Effector CD4-positive, alpha-beta T cell (primary cell): ENCODE results near the gene SPATA32. TPM values are rescaled to one million over a fixed set of nuclear protein-coding genes. Genes with fewer than 3 reads are reported as not detected.
A peak's percentile ranks its signal among the peaks of the same experiment; 100 is the strongest.
"Not testable (repeated sequence)": the region's sequence is repeated elsewhere in the genome, so short reads cannot be mapped to it uniquely, and the experiment has no call there.

ENCODE experiments used
- DNase-seq: peaks from one replicate; pipeline ENCODE4 v3.0.0-alpha.2; 2020
- total RNA-seq: gene quantifications from one replicate; lab custom pipeline; 2026; lab: John Stamatoyannopoulos, UW

The SPATA32 gene, protein sequence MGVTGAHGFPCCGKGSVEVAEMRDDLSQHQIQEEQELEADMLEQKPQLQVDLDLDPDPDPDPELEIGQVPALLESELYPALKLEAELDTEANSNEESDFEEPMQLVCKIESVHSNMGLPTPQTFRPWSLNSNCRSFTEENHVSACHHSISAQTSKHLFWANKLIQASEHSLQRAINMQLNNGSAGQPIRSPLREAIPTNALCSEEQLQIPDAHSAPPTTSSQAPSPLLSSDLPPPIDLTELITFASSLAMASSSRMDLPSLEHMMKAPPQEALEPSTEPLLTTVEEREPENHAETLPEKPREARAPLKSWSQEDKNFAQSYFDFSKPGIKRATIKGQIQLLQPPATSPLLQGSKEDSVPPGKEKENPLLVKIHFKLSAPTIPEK
- not detected for total RNA-seq

DNA sequence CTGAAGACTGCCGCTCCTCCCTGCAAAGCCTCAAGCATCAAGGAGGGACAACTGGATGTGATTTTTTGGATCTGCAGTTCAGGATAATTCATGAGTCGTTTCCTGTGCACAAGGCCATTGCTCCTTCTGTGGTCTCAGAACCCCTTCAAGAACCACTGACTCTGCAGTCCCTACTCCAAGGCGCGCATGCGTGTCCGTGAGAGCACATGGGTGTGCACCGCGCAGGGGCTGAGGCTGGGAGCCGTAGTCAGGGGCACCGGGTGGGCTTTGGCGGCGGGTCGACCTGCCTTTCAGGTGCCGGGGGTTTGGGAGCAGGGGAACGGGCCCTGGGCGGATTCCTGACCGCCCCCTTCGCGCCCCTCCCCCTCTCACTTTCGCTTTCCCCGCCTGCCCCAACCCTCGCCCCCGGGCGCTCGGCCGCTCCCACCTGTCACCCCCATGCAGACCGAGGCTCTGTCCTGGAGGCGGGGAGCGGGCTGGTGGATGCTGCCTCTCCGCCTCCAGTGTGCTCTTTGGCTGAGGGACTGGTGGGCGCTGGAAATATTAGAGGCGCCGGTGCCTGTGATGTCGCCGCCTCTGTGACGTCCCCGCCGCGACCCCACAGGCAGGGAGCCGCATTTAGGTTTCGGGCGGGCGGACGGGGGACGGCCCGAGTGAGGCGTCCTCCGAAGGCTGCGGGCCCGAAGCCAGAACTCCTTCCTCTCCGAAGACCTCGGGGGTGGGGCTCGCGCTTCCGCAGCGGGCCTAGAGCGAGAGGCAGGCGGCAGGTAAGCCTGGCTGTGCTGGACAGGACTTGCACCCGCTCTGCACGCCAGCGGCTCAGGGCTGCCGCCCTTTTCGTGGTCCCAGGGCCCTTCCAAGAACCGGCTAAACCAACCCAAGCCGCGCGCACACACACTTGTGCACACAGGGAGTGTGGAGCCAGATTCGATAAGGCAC lies at the start of gene SPATA32:
Gene SPATA32 (minus strand): TSS at position 518 of the 939 bp plus-strand sequence. CDS start 78 bp downstream, at position 440.
- DNase-seq, result peak; percentile 44

DNA sequence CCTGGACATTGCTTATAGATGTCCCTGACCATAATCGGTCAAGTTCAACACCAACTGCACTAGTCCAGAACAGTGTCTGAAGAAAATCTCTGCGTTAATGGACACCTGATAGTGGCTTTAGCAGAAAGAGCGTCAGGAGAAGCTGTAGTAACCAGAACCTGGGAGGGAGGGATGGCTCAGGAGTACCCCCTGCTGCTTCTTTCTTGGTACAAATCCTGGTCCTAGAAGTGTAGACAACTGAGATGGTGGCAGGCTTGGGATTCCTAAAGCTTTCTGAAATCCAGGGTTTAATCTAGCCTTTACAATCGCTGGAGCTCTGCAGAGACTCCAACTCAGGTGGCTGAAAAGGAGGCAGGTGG lies 49.5 kb upstream of the SPATA32 start:
- DNase-seq, result no peak

DNA sequence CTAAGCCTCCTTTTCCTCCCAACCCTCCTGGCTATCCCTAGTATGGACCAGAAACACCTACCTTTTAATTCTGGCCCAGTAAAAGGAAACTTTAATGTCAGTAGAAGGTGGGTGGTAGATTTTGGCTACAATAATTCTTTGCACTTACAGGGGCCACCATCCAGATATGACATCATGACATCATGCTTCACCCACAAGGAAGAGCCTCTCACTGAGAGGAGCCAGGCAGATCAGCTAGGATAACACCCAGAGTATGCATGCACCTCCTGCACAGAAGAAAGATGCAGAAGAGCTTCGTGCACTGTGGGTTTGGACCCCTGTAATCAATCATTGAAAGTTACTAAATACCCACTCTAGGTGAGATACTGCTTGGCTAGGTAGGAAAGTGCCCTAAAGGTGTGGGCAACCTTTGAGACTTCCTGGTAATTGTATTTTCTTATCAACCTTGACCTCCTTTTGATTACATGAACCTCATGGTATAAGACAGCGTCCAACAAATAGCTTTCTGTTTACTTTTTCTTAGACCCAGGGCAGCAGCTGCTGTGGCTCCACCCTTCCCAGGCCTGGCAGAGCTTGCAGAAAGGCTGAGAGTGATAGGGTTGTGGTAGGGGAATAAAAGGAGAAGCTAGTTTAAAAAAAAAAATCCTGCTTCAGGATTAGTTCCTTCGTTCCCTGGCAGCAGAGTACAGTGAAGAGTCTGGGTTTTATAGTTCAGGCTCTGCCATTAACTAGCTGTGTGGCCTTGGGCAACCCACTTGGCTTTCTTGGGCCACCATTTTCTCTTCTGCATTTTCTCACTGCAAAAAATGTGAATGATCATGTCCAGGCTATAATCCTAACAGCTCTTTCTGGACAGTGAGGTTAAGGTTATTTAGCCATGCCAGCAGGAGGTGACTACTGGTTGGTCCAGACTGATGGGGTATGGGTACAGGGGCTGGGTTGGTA lies 48.8 kb upstream of the SPATA32 start:
- no peak for DNase-seq

DNA sequence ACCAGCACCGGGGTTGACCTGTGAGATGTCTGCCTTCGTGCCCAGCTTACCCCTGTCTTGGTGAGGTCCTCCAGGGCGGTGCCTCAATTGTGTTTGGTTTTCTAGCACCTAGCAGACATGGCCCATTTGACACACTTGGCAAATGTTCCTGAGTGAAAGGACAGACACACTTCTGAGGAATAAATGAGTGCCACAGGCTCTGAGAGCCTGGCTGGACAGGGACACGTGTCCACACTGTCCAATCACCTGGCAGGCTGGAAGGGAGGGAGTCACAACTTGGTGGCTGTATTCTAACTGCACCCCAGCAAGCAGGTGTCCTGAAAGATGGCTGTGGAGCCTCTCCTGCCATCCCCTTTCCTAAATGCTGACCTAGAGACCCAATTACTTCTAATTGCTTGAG lies 47.5 kb upstream of the SPATA32 start:
- no peak for DNase-seq

DNA sequence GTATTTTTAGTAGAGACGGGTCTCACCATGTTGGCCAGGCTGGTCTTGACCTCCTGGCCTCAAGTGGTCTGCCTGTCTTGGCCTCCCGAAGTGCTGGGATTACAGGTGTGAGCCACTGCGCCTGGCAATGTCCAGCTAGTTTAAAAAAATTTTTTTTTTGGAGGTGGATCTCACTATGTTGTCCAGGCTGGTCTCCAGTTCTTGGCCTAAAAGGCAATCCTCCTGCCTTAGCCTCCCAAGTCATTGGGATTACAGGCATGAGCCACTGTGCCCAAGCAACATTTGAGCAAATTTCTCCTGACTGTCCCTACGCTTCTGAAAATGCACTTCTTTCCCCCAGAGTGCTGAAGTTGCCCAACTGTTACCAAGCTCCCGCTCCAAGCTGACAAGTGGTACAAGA lies 46.9 kb upstream of the SPATA32 start:
- no peak for DNase-seq

DNA sequence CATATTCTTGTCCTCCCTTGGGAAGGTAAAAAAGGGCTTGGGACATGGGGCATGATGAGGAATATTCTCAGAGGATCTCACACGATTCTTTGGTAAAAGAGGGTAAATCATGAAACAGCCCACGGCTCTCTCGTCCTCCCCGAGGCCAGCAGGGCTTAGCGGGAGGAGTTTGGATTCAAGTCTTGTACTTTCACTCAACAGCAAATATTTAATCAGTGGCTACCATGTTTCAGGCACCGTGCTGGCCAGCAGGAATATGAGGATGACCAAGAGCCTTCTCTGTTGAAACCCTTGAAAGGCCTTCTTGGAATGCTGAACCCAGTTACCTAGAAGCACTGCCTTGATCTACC lies 46.1 kb upstream of the SPATA32 start:
- DNase-seq, result no peak

DNA sequence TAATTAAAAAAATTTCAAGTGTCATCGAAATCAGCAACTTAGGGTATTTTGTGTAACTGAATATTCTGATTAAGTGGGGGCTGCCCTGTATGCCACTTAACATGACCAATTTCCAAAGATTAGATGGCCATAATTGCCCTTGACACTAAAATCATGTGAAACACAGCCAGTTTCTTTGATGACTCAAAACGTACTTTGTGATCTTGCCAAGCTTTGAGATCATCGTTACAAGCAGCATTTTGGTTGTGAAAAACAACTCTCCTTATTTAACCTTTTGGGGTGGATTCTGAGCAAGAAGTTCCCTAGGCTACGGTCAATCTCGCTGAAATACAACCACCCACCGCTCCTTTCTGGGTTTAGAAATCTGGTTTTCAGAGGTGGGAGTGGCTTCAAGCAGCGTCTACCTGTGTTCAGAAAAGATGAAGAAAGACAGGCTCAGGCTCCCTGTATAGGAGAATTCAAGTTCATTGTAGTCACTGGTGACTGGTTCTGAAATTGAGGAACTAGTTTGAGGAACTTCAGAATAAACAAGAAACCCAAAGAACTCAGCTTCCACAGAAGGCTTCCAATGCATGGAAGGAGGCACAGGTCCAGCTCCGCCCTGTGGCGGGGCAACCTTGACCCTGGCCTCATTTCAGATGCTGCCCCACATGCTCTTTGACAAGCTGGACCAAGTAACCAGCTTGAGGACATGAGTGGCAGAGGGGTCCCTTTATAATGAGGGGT lies 45.6 kb upstream of the SPATA32 start:
- no peak for DNase-seq

DNA sequence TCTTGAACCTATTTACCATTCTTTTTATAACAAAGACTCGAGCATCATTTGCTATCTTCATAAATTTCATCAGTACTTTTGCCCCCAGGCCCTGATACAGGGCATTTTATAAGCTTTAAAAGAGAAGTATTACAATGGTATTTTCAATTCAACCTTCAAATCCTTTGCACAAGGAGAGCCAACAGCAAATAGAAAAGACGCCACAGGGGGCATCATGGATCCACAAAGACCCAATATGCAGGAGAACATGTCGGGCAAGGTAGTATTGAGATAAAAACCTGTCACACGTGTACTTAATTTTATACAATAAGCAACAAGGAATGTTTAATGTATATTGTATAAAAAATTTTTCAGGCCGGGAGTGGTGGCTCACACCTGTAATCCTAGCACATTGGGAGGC lies 44.7 kb upstream of the SPATA32 start:
- DNase-seq, result no peak

DNA sequence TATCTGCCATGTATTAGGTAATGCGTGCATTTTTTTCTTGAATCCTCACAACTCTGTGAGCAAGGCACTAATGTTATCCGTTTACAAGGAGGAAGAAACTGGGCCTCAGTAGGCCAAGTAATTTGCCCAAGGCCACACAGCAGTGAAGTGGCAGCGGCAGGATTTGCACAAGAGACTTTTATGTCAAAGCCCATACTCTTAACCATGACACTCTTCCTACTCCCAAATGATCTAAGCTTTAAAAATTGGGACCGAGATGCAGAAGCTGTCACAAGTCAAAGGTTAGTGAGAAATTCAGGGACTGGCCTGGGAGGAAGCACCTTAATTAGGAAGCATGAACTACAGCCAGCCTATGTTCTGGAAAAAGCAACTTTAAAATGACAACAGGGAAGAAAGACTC lies 44.2 kb upstream of the SPATA32 start:
- DNase-seq, result no peak

DNA sequence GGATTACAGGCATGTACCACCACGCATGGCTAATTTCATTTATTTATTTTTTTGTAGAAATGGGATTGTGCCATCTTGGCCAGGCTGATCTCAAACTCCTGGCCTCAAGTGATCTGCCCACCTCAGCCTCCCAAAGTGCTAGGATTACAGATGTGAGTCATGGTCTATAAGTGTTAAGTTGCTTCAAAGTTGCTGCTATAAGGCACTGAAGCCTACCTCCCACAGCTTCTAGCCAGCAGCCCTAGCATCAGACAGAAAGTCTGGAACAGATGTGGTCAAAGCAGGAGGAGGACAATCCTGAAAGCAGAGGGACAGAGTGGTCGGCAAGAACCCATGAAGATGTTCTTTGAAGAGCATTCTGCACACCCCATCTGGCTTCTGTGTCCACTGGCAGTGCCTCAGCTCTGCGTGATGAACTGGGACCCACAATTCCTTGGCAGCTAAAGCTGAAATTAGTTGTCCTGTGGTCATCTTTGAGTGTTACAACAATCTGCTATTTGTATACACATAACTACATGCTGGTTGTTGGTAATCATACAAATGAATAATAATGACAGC lies 43.7 kb upstream of the SPATA32 start:
- no peak for DNase-seq

DNA sequence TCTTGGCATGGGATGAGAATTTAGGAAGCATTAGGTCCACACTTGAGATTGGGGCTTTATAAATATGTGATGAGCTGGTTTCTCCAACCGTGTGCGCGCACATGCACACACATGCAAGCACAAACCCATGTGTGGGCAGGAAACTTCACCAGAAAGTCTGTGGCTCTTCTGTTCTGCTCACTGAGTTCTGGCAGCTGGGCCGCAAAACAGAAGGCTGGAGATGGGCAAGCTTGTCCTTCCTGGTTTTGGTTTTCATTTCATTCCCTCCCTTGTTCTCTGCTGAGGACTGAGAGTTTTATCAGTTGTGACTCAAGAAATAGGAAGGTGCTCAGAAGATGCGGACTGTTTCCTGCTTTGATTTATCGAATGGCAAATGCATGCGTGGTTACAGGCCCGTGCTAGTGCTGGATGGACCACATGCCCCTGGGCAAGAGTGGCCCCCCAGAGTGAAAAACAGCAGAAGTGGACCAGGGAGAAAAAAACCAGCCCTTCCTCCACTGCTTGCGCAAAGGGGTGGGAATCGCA lies 40.8 kb upstream of the SPATA32 start:
- no peak for DNase-seq

DNA sequence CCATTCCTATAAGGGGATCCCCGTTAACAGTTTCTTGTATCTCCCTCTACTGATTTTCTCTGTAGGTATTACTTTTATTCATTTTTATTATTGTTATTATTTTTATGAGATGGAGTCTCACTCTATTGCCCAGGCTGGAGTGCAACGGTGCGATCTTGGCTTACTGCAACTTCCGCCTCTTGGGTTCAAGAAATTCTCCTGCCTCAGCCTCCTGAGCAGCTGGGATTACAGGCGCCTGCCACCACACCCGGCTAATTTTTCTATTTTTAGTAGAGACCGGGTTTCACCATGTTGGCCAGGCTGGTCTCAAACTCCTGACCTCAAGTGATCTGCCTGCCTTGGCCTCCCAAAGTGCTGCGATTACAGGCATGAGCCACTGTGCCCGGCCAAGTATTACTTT lies 40.3 kb upstream of the SPATA32 start:
- DNase-seq, result not testable (repeated sequence)

DNA sequence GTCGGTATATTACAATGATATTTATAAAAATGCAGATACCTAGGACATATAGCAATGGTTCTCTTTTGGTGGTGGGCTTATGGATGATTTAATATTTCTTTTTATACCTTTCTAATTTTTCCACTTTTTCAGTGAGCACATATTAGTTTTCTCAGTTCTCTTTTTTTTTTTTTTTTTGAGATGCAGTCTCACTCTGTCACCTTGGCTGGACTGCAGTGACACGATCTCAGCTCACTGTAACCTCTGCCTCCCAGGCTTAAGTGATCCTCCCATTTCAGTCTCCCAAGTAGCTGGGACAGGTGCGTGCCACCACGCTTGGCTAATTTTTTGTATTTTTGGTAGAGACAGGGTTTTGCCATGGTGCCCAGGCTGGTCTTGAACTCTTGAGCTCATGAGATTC lies 39.8 kb upstream of the SPATA32 start:
- DNase-seq, result no peak

DNA sequence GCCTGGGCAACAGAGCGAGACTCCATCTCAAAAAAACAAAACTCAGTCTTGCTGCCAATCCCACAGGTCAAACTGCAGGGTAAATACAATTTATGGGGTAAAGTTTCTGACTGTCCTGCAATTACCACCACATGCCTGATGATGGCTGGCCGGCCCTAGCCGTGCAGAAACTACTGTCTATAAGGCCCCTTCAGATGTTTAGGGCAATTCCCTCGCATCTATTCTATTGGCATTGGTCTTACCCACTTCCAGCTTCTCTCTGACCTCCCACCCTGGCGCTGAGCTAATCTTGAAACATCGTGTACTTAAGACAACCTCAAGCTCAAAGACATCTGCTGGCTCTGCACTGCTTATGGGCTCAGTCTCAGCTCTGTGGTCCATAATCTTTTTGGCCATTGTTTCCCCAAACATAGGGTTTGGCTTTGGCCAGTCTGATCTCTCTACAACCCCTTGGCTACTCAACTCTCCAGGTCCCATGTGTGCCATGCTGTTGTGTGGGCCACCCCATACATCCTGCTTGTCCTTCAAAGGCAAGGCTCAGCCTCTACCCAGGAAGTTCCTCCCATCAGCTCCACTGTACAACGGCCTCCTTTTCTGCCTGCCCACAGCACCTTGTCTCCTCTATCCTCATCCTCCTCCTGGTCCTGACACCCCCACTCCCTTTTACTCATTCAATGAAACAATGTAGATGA lies 38.3 kb upstream of the SPATA32 start:
- DNase-seq, result no peak

DNA sequence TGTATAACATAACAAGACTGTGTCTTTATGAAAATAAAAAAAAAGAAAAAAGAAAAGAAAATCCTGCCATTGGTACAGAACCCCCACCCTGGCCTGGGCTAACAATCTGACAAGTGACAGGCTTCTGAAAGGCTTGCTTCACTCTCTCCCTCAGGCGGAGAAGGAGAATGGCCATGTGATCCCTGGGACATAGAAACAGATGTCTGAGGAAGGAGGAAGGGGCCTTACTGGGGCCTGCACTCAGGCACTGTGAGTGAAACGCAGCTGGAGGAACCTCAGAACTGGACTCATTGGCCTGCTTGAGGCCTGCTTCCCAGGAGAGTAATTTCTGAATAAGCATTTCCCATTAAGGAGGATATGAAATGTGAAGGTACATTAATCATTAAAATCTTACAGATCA lies 37.5 kb upstream of the SPATA32 start:
- DNase-seq, result no peak

DNA sequence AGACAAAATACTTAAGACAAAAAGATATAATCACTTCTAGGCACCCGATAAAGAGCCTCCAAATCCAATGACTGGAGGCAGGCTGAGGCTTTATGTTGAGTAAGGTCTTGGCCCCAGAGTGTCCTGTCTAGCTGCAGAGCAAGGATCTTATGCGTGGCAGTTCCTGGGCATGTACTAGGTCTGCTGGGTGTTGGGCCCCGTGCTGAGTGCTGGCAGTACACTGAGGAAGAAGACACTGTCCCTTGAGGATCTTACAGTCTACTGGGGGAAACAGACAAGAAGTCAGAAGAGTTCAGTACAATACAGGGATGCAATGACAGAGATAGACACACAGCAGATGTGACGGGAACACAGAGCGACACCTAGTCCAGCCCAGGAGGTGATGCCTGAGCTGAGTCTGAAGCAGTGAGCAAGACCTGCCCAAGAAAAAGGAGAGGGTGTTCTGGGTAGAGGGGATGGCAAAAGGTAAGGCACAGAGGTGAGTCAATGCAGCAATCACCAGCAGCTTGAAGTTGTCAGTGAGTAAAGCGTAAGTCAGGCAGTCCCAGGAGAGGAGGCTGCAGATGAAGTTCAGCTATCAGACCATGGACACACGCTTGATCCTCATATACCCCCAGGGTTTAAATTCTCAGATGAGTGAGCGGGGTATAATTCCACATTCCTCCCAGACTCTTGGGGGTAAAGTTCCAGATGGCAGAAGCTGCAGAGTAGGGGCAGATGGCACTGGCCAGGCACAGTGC lies 36.8 kb upstream of the SPATA32 start:
- DNase-seq, result no peak

DNA sequence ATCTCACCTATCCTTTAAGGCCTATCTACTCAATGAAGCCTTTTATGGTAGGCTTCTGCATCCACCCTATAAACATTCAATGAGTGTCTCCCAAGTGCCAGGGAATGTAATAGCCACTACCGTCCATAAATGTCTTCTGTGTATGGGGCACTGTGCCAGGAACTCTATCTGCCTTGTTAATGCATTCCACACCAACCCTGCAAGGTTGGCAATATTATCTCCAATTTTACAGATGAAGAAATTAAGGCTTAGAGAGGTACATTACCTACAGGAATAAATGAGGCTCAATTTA lies 34.9 kb upstream of the SPATA32 start:
- no peak for DNase-seq

DNA sequence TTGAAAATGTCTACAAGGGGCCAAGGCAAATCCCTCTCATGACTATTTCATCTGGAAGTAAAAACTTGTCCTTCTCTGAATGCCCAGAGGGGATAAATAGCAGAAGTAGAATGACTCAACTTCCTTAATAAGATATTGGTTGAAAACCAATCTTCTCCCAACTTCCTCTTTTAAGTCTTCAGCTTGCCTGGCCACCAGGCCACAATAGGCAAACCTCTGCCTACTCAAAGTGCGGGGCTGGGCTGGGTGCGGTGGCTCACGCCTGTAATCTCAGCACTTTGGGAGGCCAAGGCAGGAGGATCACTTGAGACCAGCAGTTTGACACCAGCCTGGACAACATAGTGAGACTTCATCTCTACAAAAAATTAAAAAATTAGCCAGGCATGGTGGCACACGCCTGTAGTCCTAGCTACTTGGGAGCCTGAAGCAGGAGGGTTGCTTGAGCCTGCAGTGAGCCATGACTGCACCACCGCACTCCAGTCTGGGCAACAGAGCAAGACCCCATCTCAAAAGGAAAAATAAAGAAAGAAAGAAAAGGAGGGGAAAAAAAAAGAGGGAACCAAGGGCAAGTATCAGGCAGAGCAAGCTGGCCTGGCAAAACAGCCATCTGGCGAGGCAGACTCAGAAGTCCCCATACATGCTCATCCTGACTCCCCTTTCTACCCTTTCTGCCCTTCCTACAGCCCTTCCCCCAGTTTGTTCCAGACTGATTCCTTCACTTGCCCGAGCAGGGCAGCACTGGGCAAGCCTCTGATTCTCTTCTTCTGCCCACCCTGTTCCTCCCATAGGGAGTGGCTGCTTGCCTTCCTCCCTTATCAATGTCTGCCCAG lies 34.3 kb upstream of the SPATA32 start:
- DNase-seq, result no peak

DNA sequence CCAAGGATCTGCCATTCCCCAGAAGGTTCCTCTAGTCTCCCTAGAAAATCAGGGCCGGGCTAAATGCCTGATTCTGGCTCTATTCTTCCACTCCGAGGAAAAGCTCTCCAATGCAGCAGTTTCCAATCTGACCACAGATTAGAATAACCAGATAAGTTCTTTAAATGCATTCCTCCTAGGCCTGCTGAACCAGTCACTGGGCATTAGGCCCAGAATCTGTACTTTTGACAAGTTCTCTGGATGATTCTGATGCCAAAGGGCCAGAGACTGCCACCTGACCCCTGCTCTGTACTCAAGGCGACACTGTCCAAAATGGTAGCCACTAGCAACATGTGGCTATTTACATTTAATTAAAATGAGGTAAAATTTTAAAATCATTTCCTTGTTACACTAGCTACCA lies 32.6 kb upstream of the SPATA32 start:
- DNase-seq, result no peak
